ENCODE measurements around the gene PLEKHN1.

PLEKHN1 gene

GRCh38 chr1:991895-992294 is 25.6 kb downstream of the PLEKHN1 start:
- no peak for TF ChIP-seq CTCF (IDR thresholded peaks at IDR 0.05)

- no peak for TF ChIP-seq CTCF (IDR thresholded peaks at IDR 0.05)
Observed at GRCh38 chr1:992362-992761, 26.1 kb downstream of the PLEKHN1 start.

- no peak for TF ChIP-seq CTCF (IDR thresholded peaks at IDR 0.05)
Observed at GRCh38 chr1:993379-993995, 27.2 kb downstream of the PLEKHN1 start.

GRCh38 chr1:995665-996633 is 29.7 kb downstream of the PLEKHN1 start:
- no peak for TF ChIP-seq CTCF (IDR thresholded peaks at IDR 0.05)

GRCh38 chr1:996851-997712 is 30.8 kb downstream of the PLEKHN1 start:
- TF ChIP-seq CTCF (IDR thresholded peaks at IDR 0.05), result no peak

- TF ChIP-seq CTCF (IDR thresholded peaks at IDR 0.05), result no peak
Observed at GRCh38 chr1:997713-997992, 31.4 kb downstream of the PLEKHN1 start.

- no peak for TF ChIP-seq CTCF (IDR thresholded peaks at IDR 0.05)
Observed at GRCh38 chr1:997993-998744, 31.9 kb downstream of the PLEKHN1 start.

All from LNCAP (cell line).